Measurements from ENCODE around the gene HECTD1.
A peak's percentile ranks its signal among the peaks of the same experiment; 100 is the strongest.
"Not testable (repeated sequence)": the region's sequence is repeated elsewhere in the genome, so short reads cannot be mapped to it uniquely, and the experiment has no call there.

The HECTD1 gene

DNA sequence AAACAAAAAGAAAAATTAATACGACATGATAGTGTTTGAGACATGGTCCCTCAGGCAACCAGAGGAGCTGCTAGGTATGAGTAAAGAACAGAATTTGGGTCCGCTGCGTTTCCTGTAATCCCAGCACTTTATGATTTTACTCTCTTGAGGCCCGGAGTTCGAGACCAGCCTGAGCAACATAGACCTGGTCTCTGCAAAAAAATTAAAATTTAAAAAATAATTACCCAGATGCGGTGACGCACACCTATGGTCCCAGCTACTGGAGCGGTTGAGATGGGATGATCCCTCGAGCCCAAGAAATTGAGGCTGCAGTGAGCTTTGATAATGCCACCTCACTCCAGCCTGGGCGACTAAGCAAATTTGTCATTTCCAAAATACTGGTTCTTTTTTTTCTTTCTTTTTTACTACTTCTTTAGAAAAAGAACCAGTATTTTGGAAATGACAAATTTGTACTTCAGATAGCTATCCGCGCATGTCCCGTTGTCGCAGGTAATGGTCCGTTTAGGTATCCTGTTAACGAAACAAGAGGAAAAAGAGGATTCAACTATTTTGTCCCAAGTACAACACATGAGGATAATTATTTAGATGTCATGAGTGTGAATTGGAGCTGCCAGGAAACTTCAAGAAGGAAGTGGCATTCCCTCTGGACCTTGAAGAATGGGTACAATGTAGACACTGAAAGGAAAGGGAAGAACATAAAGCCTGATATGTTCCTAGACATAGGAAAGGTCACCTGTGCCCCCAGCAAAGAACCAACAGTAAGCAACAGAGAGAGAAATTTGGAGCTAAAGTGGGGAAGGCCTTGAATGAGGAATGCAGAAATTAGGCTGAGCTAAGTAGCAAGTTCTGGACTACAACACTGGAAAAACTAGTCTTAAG is 1.2 kb upstream of the HECTD1 start:
- peak overlapping the region; percentile 97 for H3K4me3 Mint-ChIP-seq
- peak overlapping the region; percentile 99 for H3K27ac Mint-ChIP-seq
- H3K36me3 Mint-ChIP-seq: peaks cover 6% of the 10 kb centered on the region
- no peaks in the 10 kb centered on the region for H3K9me3 Mint-ChIP-seq
- H3K27me3 Mint-ChIP-seq: no peaks in the 10 kb centered on the region
- no peak for DNase-seq (ENCODE audit: low spot score in 2 of 2)
- peaks cover 20% of the 10 kb centered on the region for H3K4me1 Mint-ChIP-seq
- no peak for ATAC-seq (ENCODE audit: low read depth)

DNA sequence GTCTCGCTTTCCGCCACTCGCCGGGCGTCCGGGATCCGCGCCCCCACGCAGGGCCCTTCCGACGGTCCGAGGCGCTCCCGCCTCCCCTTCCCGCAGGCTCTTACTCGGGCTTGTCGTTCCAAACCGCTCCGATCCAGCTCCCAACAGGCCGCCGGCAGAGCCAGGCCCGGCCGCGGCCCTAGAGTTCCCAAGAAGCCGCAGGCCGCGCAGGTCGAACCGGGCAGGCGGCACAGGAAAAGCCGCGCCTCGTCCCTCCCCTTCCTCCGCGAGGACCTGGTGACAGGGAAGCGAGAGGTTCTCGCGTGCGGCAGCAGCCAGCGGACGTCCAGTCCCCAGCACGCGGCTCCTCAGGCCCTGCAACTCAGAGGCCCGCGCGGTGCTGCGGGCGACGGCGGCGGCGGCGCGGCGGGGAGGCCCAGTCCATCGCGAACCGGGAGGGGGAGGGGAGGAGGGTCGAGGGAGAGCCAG is 272 bp downstream of the HECTD1 start:
- no peaks in the 10 kb centered on the region for H3K9me3 Mint-ChIP-seq
- ATAC-seq (ENCODE audit: low read depth) (peak; percentile 31), DNase-seq (ENCODE audit: low spot score in 2 of 2) (no peak)
- peaks cover 20% of the 10 kb centered on the region for H3K4me1 Mint-ChIP-seq
- peak overlapping the region; percentile 99 for H3K27ac Mint-ChIP-seq
- peak overlapping the region; percentile 91 for H3K4me3 Mint-ChIP-seq
- H3K36me3 Mint-ChIP-seq: peaks cover 15% of the 10 kb centered on the region
- H3K27me3 Mint-ChIP-seq: no peaks in the 10 kb centered on the region

DNA sequence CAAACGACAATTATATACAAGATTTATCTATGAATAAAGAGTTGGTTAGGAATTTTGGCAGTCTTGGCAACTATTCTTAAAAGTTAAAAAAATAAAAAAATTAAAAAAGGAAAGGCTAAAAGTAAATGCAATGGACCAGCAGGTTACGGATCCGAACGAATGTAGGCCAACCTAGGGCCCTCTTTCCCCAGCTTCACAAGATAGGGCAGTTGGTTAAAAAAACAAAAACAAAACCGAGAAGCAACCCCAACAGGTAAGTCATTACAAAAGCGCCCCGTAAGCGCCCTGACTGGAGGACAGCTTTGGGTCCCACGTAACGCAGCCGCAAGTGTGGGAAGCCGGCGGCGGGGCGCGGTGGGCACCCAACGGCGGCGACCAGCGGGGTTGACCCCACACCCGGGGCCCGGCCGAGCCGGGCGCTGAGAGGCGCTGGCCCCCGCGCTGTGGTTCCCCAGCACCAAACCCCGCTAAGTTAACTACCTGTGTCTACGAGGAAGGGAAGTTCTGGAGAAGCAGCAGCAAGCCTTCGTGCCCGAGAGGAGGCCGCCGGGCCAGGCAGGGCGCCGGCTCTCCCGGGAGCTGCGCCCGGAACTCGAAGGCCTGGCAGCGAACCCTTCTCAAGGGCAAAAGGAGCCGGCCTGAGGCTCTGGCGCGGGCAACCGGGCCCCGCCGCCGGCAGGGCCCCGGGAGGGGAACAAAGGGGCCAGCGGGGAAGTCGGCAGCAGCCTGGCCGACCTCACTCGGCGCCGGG is 882 bp downstream of the HECTD1 start:
- DNase-seq (ENCODE audit: low spot score in 2 of 2) (no peak), ATAC-seq (ENCODE audit: low read depth) (peak; percentile 10)
- H3K36me3 Mint-ChIP-seq: peaks cover 16% of the 10 kb centered on the region
- H3K4me1 Mint-ChIP-seq: peaks cover 20% of the 10 kb centered on the region
- no peaks in the 10 kb centered on the region for H3K27me3 Mint-ChIP-seq
- peak overlapping the region; percentile 91 for H3K4me3 Mint-ChIP-seq
- H3K9me3 Mint-ChIP-seq: no peaks in the 10 kb centered on the region
- peak overlapping the region; percentile 99 for H3K27ac Mint-ChIP-seq

- DNase-seq (ENCODE audit: low spot score in 2 of 2): no peak
- H3K9me3 Mint-ChIP-seq: no peaks in the 10 kb centered on the region
- H3K27me3 Mint-ChIP-seq: no peaks in the 10 kb centered on the region
- H3K36me3 Mint-ChIP-seq: peaks cover 18% of the 10 kb centered on the region
- H3K4me3 Mint-ChIP-seq: peak overlapping the region; percentile 78
- H3K4me1 Mint-ChIP-seq: peaks cover 21% of the 10 kb centered on the region
- no peak for ATAC-seq (ENCODE audit: low read depth)
- peak overlapping the region; percentile 99 for H3K27ac Mint-ChIP-seq
These were observed 1.7 kb downstream of the HECTD1 start for GRCh38 chr14:31205681-31206535.

- H3K4me1 Mint-ChIP-seq: peaks cover 28% of the 10 kb centered on the region
- H3K4me3 Mint-ChIP-seq: peak overlapping the region; percentile 12
- DNase-seq (ENCODE audit: low spot score in 2 of 2) (no peak), ATAC-seq (ENCODE audit: low read depth) (no peak)
- H3K9me3 Mint-ChIP-seq: no peaks in the 10 kb centered on the region
- no peaks in the 10 kb centered on the region for H3K27me3 Mint-ChIP-seq
- peak overlapping the region; percentile 99 for H3K27ac Mint-ChIP-seq
- peaks cover 24% of the 10 kb centered on the region for H3K36me3 Mint-ChIP-seq
These were observed 2.7 kb downstream of the HECTD1 start for GRCh38 chr14:31204593-31205534.

GRCh38 chr14:31203899-31204592 is 3.5 kb downstream of the HECTD1 start:
- not testable (repeated sequence) for ATAC-seq (ENCODE audit: low read depth); H3K27me3 Mint-ChIP-seq; H3K9me3 Mint-ChIP-seq; DNase-seq (ENCODE audit: low spot score in 2 of 2); H3K4me3 Mint-ChIP-seq; H3K27ac Mint-ChIP-seq
- H3K4me1 Mint-ChIP-seq: peaks cover 27% of the 10 kb centered on the region
- peaks cover 25% of the 10 kb centered on the region for H3K36me3 Mint-ChIP-seq

- no peaks in the 10 kb centered on the region for H3K9me3 Mint-ChIP-seq
- H3K27me3 Mint-ChIP-seq: no peaks in the 10 kb centered on the region
- peaks cover 25% of the 10 kb centered on the region for H3K36me3 Mint-ChIP-seq
- no peak overlapping the region for H3K4me3 Mint-ChIP-seq
- no peak overlapping the region for H3K27ac Mint-ChIP-seq
- ATAC-seq (ENCODE audit: low read depth) (no peak), DNase-seq (ENCODE audit: low spot score in 2 of 2) (no peak)
- peaks cover 25% of the 10 kb centered on the region for H3K4me1 Mint-ChIP-seq
These were observed 4.2 kb downstream of the HECTD1 start for GRCh38 chr14:31203414-31203742.

- ATAC-seq (ENCODE audit: low read depth) (no peak), DNase-seq (ENCODE audit: low spot score in 2 of 2) (no peak)
- H3K36me3 Mint-ChIP-seq: peaks cover 35% of the 10 kb centered on the region
- peak overlapping the region; percentile 69 for H3K27ac Mint-ChIP-seq
- H3K27me3 Mint-ChIP-seq: no peaks in the 10 kb centered on the region
- peaks cover 31% of the 10 kb centered on the region for H3K4me1 Mint-ChIP-seq
- H3K9me3 Mint-ChIP-seq: no peaks in the 10 kb centered on the region
- no peak overlapping the region for H3K4me3 Mint-ChIP-seq
These were observed 6.5 kb downstream of the HECTD1 start for GRCh38 chr14:31201111-31201510.

DNA sequence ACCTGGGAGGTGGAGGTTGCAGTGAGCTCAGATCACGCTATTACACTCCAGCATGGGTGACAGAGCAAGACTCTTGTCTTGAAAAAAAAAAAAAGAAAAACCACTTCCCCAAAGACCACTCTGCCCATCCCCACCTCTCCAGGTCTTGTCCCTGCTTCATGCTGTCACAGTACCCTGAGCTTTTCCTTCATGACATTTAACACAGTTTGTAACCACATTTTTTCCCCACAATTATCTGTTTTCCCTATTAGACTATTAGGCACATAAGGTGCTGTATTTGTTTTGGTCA is 6.9 kb downstream of the HECTD1 start:
- Mint-ChIP-seq H3K4me1 (peaks cover 27% of the 10 kb centered on the region), H3K27ac (peak overlapping the region; percentile 69), H3K36me3 (peaks cover 35% of the 10 kb centered on the region), H3K4me3 (no peak overlapping the region), H3K27me3 (no peaks in the 10 kb centered on the region), H3K9me3 (no peaks in the 10 kb centered on the region)
- DNase-seq (ENCODE audit: low spot score in 2 of 2): no peak
- no peak for ATAC-seq (ENCODE audit: low read depth)

DNA sequence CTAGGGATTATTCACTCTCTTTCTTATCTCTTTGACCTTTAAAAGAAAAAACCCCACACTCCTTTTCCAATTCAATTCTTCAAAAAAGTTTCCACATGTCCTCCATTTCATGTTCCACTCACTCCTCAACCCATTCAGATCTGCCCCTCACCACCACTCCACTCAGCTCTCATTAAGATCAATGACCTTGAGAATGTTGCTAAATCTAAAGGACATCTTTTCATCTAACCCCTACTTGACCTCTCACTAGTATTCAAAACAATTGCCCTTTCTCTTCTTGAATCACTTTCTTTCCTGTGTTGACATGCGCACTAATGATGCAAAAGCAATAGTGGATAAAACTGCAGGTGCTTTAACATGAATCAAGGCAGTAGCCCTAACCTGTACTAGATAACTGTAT is 9.9 kb downstream of the HECTD1 start:
- H3K4me1 Mint-ChIP-seq: peaks cover 27% of the 10 kb centered on the region

DNA sequence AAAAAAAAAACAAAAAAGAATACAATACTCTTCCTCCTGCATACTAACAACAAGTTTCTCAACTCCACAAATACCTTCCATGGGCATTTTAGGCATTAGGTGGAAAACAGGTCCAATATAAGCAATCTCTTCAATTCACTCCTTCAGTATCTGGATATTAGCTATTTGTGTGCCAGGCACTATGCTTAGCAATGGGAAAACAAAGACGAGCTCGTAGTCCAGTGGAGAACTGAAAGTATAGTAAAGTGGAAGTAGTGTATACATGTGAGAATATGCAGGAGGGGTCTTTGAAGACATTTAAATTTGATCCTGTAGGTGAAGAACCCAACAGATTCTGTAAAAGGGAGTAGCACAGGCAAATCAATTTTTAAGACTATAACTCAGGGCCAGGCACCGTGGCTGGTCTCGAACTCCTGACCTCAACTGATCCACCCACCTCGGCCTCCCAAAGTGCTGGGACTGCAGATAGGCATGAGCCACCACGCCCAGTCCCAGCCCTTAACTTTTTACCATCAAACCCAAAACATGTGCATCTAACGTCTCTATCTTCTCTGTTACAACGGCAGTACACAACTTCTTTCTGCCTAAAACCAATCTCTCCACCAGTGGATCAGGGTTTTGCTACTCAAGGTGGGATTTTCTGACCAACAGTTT is 10.6 kb downstream of the HECTD1 start:
- Mint-ChIP-seq H3K9me3 (no peaks in the 10 kb centered on the region), H3K4me3 (no peak overlapping the region), H3K27ac (peak overlapping the region; percentile 26), H3K4me1 (peaks cover 27% of the 10 kb centered on the region), H3K36me3 (peaks cover 22% of the 10 kb centered on the region), H3K27me3 (no peaks in the 10 kb centered on the region)
- ATAC-seq (ENCODE audit: low read depth) (no peak), DNase-seq (ENCODE audit: low spot score in 2 of 2) (no peak)

More for the DNA sequence above, 9.9 kb downstream of the HECTD1 start:
- H3K36me3 Mint-ChIP-seq: peaks cover 23% of the 10 kb centered on the region
- H3K27ac Mint-ChIP-seq: peak overlapping the region; percentile 26
- DNase-seq (ENCODE audit: low spot score in 2 of 2) (no peak), ATAC-seq (ENCODE audit: low read depth) (no peak)
- no peak overlapping the region for H3K4me3 Mint-ChIP-seq
- no peaks in the 10 kb centered on the region for H3K9me3 Mint-ChIP-seq
- H3K27me3 Mint-ChIP-seq: no peaks in the 10 kb centered on the region

DNA sequence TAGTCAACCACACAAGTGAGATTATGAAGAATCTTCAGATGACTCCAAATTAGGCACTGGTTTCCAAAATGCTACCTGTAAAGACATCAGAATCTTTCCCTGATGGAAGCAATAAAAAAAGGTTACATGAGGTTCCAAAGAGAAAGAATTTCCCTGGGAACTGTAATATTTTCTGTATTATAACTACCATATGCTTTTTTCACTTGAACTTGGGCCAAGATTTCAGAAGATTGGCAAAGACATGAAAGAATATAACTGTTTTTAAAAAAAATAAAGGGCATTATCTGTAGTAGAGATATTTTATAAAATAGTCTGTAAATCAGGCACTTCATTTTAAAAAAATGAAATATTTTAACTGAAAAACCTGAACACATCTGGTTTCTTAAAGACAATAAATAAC is 12.9 kb downstream of the HECTD1 start:
- H3K4me1 Mint-ChIP-seq: peaks cover 21% of the 10 kb centered on the region
- no peak for DNase-seq (ENCODE audit: low spot score in 2 of 2)
- H3K36me3 Mint-ChIP-seq: peaks cover 14% of the 10 kb centered on the region
- no peak for ATAC-seq (ENCODE audit: low read depth)
- H3K27me3 Mint-ChIP-seq: no peaks in the 10 kb centered on the region
- H3K9me3 Mint-ChIP-seq: no peaks in the 10 kb centered on the region
- H3K4me3 Mint-ChIP-seq: no peak overlapping the region
- no peak overlapping the region for H3K27ac Mint-ChIP-seq

Measured in memory B cell (primary cell).